GM21723 (cell line): ENCODE results near the gene AKAP13.
A peak's percentile ranks its signal among the peaks of the same experiment; 100 is the strongest.
"Not testable (repeated sequence)": the region's sequence is repeated elsewhere in the genome, so short reads cannot be mapped to it uniquely, and the experiment has no call there.

ENCODE experiments used
- ATAC-seq: cut with Tn5 transposase; IDR thresholded peaks from one replicate; pipeline ENCODE4 v1.9.1; 2021; ENCODE audit warnings: mild to moderate bottlenecking, moderate library complexity; ENCODE audit not compliant: unreplicated experiment

AKAP13 gene, protein sequence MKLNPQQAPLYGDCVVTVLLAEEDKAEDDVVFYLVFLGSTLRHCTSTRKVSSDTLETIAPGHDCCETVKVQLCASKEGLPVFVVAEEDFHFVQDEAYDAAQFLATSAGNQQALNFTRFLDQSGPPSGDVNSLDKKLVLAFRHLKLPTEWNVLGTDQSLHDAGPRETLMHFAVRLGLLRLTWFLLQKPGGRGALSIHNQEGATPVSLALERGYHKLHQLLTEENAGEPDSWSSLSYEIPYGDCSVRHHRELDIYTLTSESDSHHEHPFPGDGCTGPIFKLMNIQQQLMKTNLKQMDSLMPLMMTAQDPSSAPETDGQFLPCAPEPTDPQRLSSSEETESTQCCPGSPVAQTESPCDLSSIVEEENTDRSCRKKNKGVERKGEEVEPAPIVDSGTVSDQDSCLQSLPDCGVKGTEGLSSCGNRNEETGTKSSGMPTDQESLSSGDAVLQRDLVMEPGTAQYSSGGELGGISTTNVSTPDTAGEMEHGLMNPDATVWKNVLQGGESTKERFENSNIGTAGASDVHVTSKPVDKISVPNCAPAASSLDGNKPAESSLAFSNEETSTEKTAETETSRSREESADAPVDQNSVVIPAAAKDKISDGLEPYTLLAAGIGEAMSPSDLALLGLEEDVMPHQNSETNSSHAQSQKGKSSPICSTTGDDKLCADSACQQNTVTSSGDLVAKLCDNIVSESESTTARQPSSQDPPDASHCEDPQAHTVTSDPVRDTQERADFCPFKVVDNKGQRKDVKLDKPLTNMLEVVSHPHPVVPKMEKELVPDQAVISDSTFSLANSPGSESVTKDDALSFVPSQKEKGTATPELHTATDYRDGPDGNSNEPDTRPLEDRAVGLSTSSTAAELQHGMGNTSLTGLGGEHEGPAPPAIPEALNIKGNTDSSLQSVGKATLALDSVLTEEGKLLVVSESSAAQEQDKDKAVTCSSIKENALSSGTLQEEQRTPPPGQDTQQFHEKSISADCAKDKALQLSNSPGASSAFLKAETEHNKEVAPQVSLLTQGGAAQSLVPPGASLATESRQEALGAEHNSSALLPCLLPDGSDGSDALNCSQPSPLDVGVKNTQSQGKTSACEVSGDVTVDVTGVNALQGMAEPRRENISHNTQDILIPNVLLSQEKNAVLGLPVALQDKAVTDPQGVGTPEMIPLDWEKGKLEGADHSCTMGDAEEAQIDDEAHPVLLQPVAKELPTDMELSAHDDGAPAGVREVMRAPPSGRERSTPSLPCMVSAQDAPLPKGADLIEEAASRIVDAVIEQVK (N-terminal part only)

DNA sequence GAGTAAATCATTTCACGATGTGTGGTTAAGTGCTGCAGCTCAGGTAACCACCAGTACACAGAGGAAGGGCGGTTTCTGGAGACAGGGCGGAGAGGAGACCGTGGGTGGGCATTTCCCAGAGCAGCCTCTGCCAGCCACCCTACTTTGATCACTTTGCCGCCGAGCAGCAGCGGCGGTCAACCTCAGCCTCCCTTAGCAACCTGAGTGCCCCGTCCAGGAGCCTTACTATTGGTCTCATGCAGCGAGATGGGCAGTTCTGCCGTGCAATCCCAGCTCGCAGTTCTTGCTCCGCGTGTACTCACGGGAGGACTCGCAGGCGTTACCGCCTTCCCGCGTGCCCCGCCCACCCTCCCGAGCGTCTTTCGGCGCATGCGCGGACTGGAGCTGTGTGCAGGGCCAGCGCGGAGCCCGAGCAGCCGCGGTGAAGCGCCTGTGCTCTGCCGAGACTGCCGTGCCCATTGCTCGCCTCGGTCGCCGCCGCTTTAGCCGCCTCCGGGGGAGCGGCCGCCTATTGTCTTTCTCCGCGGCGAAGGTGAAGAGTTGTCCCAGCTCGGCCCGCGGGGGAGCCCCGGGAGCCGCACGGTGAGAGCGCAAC lies at the start of gene AKAP13:
AKAP13 (plus strand) TSS at position 387 of the 595 bp plus-strand sequence. CDS start 105,118 bp downstream, outside the sequence.
- peak; percentile 85 for ATAC-seq

DNA sequence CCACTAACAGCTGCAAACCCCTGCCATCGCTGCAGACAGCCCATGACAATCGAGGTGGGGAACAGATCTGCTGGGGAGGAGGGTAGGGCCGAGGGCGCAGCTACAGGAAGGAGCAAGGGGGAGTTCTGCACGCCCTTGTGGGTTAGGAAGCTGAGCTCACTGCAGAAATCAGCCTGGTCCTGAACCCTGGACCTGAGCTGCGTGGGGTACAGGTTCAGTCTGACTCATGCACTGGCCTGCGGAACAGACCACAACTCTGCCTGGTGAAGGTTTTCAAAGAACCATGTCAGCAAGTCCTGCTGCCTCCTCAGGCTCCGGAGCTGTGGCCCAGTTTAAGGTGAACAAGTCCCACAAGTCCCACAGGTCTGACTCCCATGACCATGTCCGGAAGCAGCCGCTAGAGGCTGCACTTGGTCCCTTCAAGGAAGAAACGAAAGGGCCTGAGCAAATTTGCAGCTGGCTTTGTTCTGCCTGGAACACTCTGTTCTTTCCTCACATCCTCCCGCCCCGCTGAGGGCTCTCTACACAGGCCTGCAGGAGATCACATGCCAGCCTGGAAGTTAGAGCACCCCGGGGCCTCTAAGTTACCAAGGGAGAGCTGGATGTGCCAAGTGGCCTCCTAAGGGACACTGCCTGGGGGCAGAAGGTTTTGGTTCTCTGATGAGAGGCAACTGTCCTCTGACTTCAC lies 49.4 kb upstream of the AKAP13 start:
- peak; percentile 67 for ATAC-seq

DNA sequence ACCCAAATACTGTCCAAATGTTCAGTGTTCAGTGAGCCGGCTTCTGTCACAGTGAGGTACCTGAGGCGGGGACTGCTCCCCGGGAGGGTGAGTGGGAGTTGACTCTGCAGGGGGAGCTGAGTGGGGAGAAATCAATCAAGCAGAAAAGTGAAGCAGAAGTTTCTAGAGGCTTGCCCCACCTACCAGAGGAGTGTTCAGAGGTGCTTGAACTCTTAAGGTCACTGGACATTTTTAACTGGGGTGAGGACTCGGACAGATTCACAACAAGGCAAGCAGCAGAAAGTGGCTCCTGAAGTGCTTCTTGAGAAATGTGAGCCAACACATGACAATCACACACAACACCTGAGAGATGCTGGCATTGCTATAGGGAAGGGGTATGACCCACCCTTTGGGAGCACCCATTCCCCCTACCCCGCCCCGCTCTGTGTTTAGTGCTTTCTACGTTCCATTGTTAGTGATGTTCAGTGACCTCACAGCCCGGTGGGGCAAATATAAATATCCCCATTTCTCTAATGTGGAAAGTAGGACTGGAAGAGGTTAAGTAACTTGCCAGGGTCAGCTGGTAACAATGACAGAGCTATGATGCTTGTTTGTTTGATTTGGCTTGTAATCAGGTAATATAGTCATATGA lies 48.6 kb upstream of the AKAP13 start:
- no peak for ATAC-seq

DNA sequence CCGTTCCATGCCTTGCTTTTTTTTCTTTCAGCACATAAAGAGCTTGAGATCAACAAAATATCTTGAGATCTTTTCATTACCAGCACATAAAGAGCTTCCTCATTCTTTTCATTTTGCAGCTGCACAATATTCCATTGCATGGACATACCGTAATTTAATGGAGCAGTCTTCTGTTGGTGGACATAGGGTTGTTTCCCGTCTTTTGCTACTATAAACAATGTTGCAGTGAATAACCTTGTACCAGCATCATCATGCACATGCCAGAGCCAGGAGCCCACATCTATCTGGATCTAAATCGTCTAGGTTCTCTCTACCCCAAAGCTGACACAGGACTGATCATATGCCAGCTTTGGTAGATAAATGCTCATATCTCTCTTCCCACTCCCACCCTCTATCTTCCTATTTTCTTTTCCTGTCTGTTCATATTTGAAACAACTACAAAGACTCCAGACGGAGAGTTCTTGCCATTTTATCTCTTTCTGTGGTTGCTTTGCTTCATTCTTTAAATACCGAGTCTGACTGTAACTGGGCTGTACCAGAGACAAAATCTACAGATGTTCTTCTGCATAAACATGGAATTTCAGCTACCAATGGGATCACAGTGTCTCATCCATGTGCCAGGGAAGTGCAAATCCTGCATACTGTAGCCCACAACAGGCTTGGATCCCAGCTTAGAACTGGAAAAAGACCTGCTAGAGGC lies 47.1 kb upstream of the AKAP13 start:
- no peak for ATAC-seq

DNA sequence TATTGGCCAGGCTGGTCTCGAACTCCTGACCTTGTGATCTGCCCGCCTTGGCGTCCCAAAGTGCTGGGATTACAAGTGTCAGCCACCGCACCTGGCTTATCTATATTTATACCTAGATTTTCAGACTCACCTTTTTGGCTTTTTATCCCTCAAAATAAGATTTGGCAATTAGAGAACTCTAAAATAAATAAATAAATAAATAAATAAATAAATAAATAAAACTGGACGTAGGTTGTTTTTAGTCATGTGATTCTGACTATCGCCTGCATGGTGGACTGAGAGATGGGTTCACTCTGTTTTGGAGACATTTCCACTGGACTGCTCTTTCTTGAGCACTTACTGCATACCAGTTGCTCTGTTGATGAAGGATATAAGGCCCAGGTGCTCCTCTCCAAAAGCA lies 46.2 kb upstream of the AKAP13 start:
- ATAC-seq: no peak

DNA sequence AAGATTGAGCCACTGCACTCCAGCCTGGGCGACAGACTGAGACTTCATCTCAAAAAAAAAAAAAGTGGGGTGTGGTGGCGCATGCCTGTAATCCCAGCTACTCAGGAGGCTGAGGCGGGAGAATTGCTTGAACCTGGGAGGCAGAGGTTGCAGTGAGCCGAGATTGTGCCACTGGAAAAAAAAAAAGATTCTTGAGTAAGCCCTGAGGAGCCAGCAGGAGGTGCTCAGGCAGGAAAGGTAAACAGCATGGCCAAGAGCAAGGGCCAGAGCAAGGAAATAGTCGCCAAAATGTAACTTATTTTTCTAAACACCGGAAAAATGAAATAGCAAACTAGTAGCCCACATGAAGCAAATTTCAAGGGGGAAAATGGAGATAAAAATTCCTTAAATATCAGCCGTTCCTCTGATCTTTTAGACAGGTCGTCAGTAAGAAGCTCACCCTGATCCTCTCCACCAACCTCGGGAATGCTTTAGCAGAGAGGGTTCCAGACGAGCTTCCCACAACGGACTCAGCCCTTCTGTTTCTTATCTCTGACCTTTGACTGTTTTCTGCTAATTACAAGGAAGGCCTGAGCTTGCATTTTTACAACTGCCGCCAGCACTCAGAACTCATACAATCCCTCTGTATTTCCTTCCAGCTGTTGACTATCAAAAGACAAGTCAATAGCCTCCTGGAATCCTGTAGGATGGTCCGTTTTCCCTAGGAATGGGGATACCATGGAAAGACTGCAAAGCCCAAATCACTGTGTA lies 45.0 kb upstream of the AKAP13 start:
- ATAC-seq: no peak

DNA sequence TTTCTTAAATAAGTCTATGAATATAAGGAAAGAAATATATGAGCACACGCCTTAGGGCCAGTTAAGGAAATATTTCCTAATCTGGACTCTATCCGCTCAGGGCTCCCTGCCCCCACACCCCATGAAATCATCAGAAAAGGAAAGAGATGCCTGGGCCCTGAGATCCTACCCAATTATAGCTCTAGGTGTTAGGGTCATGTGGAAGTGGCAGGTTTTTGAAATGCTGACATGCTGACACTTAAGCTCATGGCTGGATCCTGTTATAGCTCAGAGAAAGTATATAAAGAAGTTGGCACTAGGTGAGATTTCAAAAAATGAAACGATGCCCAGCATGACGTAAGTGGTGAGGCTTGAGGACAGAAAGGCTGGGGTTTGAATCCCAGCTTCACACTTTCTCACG lies 43.5 kb upstream of the AKAP13 start:
- ATAC-seq: no peak

DNA sequence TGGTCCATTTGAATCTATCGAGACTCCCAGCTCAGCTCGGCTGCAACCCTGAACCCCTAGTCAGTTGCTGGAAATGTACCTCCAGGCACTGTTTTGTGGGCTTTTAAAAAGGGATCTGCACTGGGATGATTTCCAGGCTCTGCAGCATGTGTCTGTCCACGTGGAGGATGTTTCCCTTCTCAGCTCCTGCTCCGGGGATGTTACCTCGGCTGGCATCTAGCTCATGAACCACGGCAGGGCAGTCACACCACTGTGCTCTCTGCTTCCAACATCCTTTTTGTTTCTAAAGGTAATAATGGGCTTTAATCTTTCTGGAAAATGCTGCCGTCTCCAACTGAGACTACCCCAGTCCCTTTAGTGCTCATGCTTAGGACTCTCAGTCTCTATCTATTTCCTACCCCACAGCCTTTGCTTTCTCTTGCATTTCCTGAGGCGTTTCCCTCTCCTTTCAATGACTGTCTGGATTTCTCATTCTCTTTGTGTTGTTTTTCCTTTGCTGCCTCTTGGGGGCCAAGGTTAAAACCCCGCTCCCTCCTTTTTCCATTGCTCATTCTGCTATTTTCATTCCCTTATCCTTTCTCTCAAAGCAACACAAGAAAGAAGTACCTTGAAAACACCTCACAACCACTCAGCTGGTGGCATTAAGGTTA lies 42.9 kb upstream of the AKAP13 start:
- ATAC-seq: no peak

DNA sequence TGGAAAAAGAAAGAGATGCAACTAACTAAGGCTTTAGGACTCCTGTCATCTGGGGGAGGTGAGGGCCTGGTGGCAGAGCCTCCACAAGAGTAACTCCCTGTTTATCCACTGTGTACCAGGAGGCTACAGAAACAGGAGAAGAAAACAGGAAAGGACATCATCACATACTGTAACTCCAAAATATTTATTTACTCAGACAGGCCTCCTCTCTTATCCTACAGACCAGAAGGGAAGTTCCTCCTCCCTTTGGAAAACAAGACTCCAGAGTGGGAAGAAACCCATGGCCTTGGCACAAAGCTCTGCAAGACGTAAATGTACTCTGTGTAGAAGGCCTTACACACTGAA lies 40.1 kb upstream of the AKAP13 start:
- no peak for ATAC-seq

DNA sequence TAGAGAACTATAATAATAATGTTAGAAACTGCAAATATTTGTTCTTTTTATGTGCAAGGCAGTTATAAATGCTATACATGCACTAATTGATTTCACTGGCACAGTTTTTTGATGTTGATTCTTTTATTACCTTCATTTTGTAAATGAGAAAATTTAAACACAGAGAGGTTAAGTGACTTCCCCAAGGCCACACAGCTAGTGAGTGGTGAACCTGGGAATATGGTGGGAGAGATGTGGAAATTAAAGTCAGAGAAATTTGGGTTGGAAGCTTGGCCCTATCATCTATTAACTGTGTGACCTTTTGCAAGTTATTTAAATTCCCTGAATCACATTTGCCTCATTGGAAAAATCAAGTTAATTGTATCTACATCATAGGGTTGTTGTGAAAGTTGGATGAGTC lies 39.6 kb upstream of the AKAP13 start:
- ATAC-seq: no peak

DNA sequence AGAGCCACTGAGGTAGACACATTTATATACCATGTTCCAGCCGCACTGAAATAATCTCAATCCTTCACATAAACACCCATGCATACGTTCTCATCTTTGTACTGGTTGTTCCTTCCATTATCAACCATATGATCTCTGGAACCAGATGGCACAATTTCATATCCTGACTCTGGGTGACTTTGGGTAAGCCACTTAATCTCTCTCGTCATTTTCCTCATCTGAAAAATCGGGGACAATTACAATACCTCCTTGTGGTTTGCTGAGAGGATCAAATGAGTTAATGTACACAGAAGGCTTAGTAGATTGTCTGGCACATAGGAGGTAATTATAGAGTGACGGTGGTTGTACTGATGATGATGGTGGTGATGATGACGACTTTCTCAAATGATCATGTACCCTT lies 38.2 kb upstream of the AKAP13 start:
- ATAC-seq: not testable (repeated sequence)

DNA sequence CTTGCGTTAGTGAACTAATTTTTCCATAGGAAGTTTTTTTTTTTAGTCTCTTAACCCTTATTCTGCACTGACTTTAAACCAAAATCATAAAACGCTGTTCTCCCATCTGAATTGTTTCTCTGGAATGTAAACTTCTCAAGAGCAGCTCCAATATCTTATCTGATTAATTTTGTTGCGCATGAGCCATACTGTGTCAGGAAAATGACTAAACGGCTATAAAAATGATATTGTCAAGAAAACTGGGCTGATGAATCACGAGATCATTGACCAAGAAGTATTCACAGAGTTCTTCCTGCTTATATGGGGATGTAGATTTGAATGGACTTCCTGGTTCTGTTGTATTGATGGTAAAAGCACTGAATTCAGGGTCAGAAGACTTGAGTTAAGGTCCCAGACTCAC lies 37.0 kb upstream of the AKAP13 start:
- ATAC-seq: not testable (repeated sequence)

DNA sequence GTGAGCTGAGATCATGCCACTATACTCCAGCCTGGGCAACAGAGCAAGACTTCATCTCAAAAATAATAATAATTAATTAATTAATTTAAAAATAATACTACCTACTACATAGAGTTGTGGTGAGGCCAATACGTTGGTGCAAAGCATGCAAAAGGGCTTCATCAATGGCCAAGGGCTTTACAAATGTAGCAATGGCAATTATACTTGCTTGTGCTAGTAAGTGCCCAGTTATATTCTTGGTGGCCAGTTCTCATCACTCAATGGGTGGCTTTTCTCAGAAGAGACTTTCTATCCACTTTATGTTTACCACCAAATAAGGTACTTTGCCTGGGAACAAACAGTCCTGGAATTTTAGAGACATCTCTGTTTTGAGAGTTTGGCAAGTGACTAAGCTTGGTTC lies 36.2 kb upstream of the AKAP13 start:
- not testable (repeated sequence) for ATAC-seq

DNA sequence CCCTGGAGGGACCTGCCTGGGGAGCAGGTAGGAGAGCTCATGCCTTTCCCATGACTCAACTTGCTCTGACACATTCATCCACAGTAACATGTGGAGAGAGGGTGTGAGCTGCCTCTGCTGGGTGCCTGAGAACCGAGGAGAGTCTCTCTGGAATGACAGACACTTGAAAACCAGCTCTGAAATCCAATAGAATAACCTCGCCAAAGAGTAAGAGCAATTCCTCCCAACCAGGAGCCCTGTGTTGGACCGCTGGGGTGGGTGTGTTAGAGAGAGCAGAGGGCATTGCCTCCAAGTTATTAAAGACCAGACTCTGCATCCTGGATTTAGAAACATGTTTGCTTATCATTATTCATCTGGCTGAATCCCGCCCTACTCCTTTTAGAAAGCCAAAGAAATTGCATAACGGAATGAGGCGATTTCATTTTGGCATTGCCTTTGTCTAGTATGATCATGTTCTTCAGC lies 35.7 kb upstream of the AKAP13 start:
- ATAC-seq: not testable (repeated sequence)

DNA sequence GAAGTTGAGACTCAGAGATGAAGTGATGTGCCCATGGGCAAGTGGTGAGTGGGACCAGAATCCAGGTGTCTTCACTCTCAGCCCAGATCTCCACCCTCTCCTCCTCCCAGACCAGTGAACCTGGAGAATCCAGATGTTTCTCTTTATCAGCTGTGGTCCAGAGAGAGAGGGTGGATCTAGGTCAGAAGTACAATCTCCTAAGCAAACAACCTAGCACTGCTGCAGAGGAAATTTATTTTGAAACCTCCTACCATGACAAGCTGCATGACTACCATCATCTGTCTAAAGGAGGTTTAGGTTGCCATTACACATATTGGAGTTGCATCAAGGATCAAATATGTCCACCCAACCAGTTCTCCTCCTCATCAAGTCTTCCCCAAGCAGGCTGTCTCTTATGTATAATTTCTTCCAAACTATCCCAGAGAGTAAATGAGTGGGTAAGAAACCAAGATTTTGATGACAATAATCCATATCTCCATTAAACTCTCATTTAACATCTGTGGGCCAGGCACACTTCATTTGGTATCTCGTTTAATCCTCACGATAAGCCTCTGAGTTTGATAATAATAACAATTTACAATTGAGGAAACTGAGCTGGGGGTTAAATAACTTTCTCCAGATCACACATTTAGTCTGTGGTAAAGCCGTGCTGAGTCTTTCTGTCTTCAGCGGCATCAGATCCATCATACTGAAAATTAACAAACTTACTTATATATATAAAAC lies 35.0 kb upstream of the AKAP13 start:
- ATAC-seq: not testable (repeated sequence)

DNA sequence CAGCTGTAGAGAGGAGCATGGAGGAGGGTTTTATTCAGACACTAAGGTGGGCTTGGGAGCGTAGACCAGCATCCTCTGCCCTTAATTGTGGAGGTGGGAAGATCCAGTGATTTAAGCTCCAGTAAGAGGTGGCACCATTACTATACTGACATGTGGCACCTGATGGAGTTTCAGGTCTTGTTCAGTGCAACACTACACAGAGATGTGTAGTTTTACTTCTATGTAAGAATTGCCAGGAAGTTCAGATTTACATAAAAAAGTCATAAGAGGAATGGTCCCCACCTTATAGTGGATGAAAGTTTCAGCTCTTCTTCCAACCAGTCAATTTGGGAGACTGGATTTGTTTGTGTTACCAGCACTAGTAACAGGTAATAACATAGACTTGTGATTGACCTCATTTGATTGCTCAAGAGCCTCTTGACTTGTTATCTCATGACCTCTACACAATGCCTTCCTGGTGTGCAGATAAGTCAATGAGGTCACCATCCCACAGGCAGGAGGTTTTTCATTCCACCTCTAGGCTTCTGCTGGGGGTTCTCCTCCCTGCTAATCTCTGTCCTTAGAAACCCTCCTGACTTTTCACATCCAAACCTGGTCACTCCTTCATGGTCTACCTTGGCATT lies 33.8 kb upstream of the AKAP13 start:
- not testable (repeated sequence) for ATAC-seq
